K562 (cell line): Measurements from ENCODE around the gene RASSF7. TPM values are rescaled to one million over a fixed set of nuclear protein-coding genes. Genes with fewer than 3 reads are reported as not detected.
A peak's percentile ranks its signal among the peaks of the same experiment; 100 is the strongest.

Source experiments
- ATAC-seq: fragments of 200-7000 bp; cut with Tn5 transposase; 3 replicates; pipeline ENCODE4 v1.9.1; 2020; ENCODE audit warnings: moderate library complexity
- BruUV-seq: library from RNA; stranded (reverse); fragments of 400-500 nt; replicated peaks from 2 replicates; lab custom pipeline; 2021; lab: Mats Ljungman, UMichigan
- CTCF ChIA-PET: fragments of 300-600 bp; formaldehyde crosslinking; extraction: SDS; loops from one replicate; lab custom pipeline; 2021; ENCODE audit warnings: low intra/inter-chr PET ratio; lab: Yijun Ruan, JAX
- POLR2A ChIA-PET: fragments of 300-600, 350-650 bp; sonication (Branson Sonifier 250); formaldehyde crosslinking; extraction: SDS; loops from one replicate; lab custom pipeline; 2021; ENCODE audit warnings: antibody characterized with exemption, inconsistent platforms; lab: Yijun Ruan, JAX
- DNase-seq, 4 experiments: peaks; one replicate each; pipeline versions ENCODE4 v3.0.0 to v3.0.0-alpha.2; 2011 to 2018; ENCODE audit warnings: low spot score in 3 of 4, mixed read lengths in 3 of 4; ENCODE audit errors: extremely low read depth in 1 of 4
- FAIRE-seq: peaks from 2 replicates; lab custom pipeline; 2011; peaks lifted over from hg19 to GRCh38; lab: Jason Lieb, UNC
- H2AFZ ChIP-seq: 2 replicates; pipeline ENCODE4 v1.6.0; 2011; ENCODE audit warnings: low read depth, low read length, control low read depth, inconsistent platforms
- H3K27ac ChIP-seq: fragments of 200-600 bp; 3 replicates; pipeline ENCODE4 v1.8.0; 2011; ENCODE audit warnings: low read depth, mild to moderate bottlenecking, control low read depth, inconsistent platforms, low read length, moderate library complexity, mixed read lengths; ENCODE audit errors: extremely low read depth
- H3K27me3 ChIP-seq, 2 experiments: fragments of 300-600 bp in 1 of 2; 2 replicates in 1 of 2; 3 replicates in 1 of 2; pipeline versions ENCODE4 v1.6.0 to v1.8.0; 2011; ENCODE audit warnings: inconsistent platforms in 2 of 2, low read length in 2 of 2, mild to moderate bottlenecking in 1 of 2, mixed read lengths in 1 of 2, moderate library complexity in 1 of 2; ENCODE audit not compliant: control insufficient read depth in 2 of 2, insufficient read depth in 2 of 2
- H3K36me3 ChIP-seq: fragments of 300-600 bp; 3 replicates; pipeline ENCODE4 v1.8.0; 2011; ENCODE audit warnings: mild to moderate bottlenecking, low read length, inconsistent platforms; ENCODE audit not compliant: control insufficient read depth, insufficient read depth
- H3K4me1 ChIP-seq, 2 experiments: fragments of 200-600 bp in 1 of 2; replicated peaks in 1 of 2; 2 replicates in 1 of 2; 3 replicates in 1 of 2; pipeline versions ENCODE4 v1.5.1 to v1.8.0; 2011; ENCODE audit warnings: inconsistent platforms in 2 of 2, low read length in 2 of 2, mild to moderate bottlenecking in 1 of 2, mixed read lengths in 1 of 2, moderate library complexity in 1 of 2; ENCODE audit not compliant: control insufficient read depth in 2 of 2, insufficient read depth in 2 of 2
- H3K4me2 ChIP-seq: 2 replicates; pipeline ENCODE4 v1.6.1; 2011; ENCODE audit warnings: low read length, control low read depth, inconsistent platforms, mixed read lengths; ENCODE audit not compliant: insufficient read depth
- H3K4me3 ChIP-seq: fragments of 200-600 bp; sonication (generic), shearing (Covaris generic); 2 replicates; pipeline ENCODE4 v1.5.1; 2016; ENCODE audit warnings: control low read depth, inconsistent platforms
- H3K79me2 ChIP-seq: fragments of 200-600 bp; 3 replicates; pipeline ENCODE4 v1.8.0; 2011; ENCODE audit warnings: low read length, inconsistent platforms; ENCODE audit not compliant: control insufficient read depth, insufficient read depth
- H3K9ac ChIP-seq, 2 experiments: 2 replicates each; pipeline versions ENCODE4 v1.6.0 to v1.6.1; 2011; ENCODE audit warnings: low read depth in 2 of 2, low read length in 2 of 2, control low read depth in 1 of 2, inconsistent platforms in 1 of 2, mild to moderate bottlenecking in 1 of 2, mixed read lengths in 1 of 2; ENCODE audit not compliant: insufficient read depth in 1 of 2
- H3K9me1 ChIP-seq: one replicate; pipeline ENCODE4 v1.6.0; 2011; ENCODE audit warnings: inconsistent platforms, mild to moderate bottlenecking, low read length, moderate library complexity; ENCODE audit not compliant: control insufficient read depth, insufficient read depth
- H3K9me3 ChIP-seq: replicated peaks from 2 replicates; pipeline ENCODE4 v1.5.1; 2011; ENCODE audit warnings: low read depth, low read length, inconsistent platforms; ENCODE audit not compliant: control insufficient read depth, insufficient read depth
- H4K20me1 ChIP-seq: replicated peaks from 2 replicates; pipeline ENCODE4 v1.6.1; 2011; ENCODE audit warnings: low read length, inconsistent platforms, mixed read lengths; ENCODE audit not compliant: control insufficient read depth, insufficient read depth
- BHLHE40 ChIP-seq: IDR thresholded peaks from 2 replicates; pipeline ENCODE4 v1.6.1; 2011; ENCODE audit warnings: low read length, improper control_type of control experiment
- CBX1 ChIP-seq: sonication (generic); IDR thresholded peaks from 2 replicates; pipeline ENCODE4 v1.6.1; 2016; ENCODE audit warnings: antibody characterized with exemption, low read depth, mild to moderate bottlenecking
- PHB ChIP-seq: fragments of 250-450 bp; sonication (Bioruptor Pico); IDR thresholded peaks from 2 replicates; pipeline ENCODE4 v1.5.0; 2021
- POLR2G ChIP-seq: fragments of 200-400 bp; formaldehyde crosslinking; IDR thresholded peaks from 2 replicates; pipeline ENCODE4 v1.6.1; 2017; ENCODE audit warnings: low read depth, mild to moderate bottlenecking, antibody characterized with exemption, low read length, moderate library complexity
- WGBS: fragments of 100-300 bp; shearing (Covaris generic); methylation state at CpG from one replicate; pipeline ENCODE4 v1.1.6; 2016; ENCODE audit warnings: low coverage, mixed read lengths; ENCODE audit not compliant: insufficient coverage; ENCODE audit errors: missing lambda C conversion rate; 5-methylcytosine and 5-hydroxymethylcytosine counted together
- in situ Hi-C: fragments of 300-500 bp; cut with MboI; formaldehyde crosslinking; loops from 4 replicates; pipeline ENCODE4 v1.15.0; 2018; ENCODE audit warnings: inconsistent platforms, mixed read lengths
- intact Hi-C: fragments of 100-400 bp; cut with micrococcal nuclease; formaldehyde crosslinking; loops from 2 replicates; pipeline ENCODE4 v1.14.2; 2022
- polyA plus RNA-seq, 8 experiments: library from polyadenylated mRNA; depleted of rRNA in 4 of 8; stranded (reverse) in 5 of 8; unstranded in 3 of 8; fragments of >200 nt; fragmentation: Nextera tagmentation in 2 of 8; fragmentation: Illumina TruSeq in 1 of 8; extraction: Ambion mirVana in 2 of 8; extraction: Trizol in 1 of 8; gene quantifications; 2 replicates each; pipeline versions ENCODE4 v1.2.1 to v1.2.3, GENCODE V29; 2011 to 2014; ENCODE audit warnings: inconsistent platforms in 1 of 8, missing spikeins in 1 of 8
- total RNA-seq, 7 experiments: library from RNA; depleted of rRNA in 6 of 7; stranded (reverse); fragments of >200 nt in 6 of 7; fragmentation: Illumina TruSeq in 2 of 7; extraction: Trizol in 2 of 7; gene quantifications; 2 replicates each; pipeline versions ENCODE4 v1.2.1 to v1.2.3, GENCODE V29; 2011 to 2021; ENCODE audit warnings: low replicate concordance in 1 of 7
- TF ChIP-seq, protein P1 (sequence below), 3 experiments: fragments of 200-800 bp in 1 of 3; fragments of 250-450 bp in 1 of 3; fragments of 450-650 bp in 1 of 3; sonication (Bioruptor Pico) in 1 of 3; sonication (Bioruptor generic) in 1 of 3; formaldehyde crosslinking in 1 of 3; IDR thresholded peaks; 2 replicates each; pipeline versions ENCODE4 v1.6.1 to v1.8.0; 2016 to 2022; ENCODE audit warnings: mild to moderate bottlenecking in 2 of 3, missing genetic modification characterization in 2 of 3, missing compliant biosample characterization in 1 of 3, moderate library complexity in 1 of 3

The RASSF7 gene
- total and polyA plus RNA-seq, 9 of the 15 experiments (the other 6 are each of a cell fraction or from before 2014, with no cell fraction given) = 0.41 to 45.2 (median 18.6) TPM

DNA sequence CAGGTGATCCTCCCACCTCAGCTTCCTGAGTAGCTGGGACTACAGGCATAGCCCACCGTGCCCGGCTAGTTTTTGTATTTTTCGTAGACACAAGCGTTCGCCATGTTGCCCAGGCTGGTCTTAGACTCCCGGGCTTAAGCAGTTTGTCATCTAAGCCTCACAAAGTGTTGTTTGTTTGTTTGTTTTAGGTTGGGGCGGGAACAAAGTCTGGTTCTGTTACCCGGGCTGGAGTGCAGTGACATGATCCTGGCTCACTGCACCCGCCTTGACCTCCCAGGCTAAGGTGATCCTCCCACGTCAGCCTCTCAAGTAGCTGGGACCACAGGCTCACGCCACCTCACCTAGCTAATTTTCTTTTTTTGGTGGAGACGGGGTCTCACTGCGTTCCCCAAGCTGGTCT lies 42.4 kb downstream of the RASSF7 start (continued):
- TF ChIP-seq, protein P1, sequence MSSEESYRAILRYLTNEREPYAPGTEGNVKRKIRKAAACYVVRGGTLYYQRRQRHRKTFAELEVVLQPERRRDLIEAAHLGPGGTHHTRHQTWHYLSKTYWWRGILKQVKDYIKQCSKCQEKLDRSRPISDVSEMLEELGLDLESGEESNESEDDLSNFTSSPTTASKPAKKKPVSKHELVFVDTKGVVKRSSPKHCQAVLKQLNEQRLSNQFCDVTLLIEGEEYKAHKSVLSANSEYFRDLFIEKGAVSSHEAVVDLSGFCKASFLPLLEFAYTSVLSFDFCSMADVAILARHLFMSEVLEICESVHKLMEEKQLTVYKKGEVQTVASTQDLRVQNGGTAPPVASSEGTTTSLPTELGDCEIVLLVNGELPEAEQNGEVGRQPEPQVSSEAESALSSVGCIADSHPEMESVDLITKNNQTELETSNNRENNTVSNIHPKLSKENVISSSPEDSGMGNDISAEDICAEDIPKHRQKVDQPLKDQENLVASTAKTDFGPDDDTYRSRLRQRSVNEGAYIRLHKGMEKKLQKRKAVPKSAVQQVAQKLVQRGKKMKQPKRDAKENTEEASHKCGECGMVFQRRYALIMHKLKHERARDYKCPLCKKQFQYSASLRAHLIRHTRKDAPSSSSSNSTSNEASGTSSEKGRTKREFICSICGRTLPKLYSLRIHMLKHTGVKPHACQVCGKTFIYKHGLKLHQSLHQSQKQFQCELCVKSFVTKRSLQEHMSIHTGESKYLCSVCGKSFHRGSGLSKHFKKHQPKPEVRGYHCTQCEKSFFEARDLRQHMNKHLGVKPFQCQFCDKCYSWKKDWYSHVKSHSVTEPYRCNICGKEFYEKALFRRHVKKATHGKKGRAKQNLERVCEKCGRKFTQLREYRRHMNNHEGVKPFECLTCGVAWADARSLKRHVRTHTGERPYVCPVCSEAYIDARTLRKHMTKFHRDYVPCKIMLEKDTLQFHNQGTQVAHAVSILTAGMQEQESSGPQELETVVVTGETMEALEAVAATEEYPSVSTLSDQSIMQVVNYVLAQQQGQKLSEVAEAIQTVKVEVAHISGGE (CRISPR knock-in tag; IDR thresholded peaks at IDR 0.05) = no peak
- no peak for TF ChIP-seq BHLHE40
- no peak for TF ChIP-seq PHB (CRISPR knock-in tag)

DNA sequence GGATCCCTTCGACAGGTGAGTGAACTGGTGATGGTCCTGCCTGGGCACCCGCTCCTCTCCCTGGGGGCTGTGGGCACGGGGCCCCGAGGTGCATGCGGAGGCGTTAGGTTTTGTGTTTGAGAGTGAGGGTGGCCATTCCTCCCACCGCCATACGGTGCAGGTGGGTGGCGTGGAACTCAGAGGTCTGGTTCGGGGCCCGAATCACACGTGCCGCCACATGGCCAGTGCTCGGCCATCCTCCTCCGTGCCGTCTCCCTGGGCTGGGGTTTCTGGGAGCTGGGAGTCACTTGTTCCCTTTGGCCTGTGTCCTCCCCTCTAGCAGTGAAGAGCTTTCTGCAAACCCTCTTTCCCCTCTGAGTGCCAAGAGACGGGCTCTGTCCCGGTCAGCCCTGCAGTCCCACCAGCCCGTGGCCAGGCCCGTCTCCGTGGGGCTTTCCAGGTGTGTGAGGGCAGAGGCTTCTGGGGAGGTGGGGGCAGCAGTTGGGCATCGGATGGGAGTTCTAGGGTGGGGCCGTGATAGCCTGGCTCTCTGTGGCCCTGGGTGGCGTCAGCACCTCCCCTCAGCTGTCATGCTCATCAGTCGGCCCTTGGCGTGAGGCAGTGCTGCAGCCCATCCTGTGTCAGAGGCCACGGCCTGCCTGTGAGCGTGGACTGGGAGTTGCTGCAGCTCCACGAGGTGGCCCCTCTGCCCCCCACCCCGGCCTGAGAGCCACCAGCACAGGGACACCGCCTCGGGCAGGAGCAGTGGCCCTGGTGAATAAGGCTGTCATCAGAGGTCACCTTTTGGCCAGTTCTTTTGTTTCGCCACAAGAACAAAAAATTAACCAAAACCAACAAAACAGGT lies 44.7 kb downstream of the RASSF7 start:
- 98% methylated on average over 24 of the region's 33 CpGs for WGBS
- peaks cover 95% of the 10 kb centered on the region for H3K36me3 ChIP-seq
- no TSS peak for BruUV-seq

More for the DNA sequence above, 44.7 kb downstream of the RASSF7 start:
- Histone ChIP-seq H3K79me2 (no peaks in the 10 kb centered on the region), H3K4me2 (no peak overlapping the region), H2AFZ (no peak overlapping the region), H3K27ac (no peak overlapping the region), H3K9me3 (no peaks in the 10 kb centered on the region), H3K4me1 (peaks cover 0 to 22% of the 10 kb centered on the region in 2 experiments; a peak in 1 of 5 replicates), H3K27me3 (no peaks in the 10 kb centered on the region), H3K9me1 (no peaks in the 10 kb centered on the region), H3K9ac (no peak overlapping the region), H3K4me3 (no peak overlapping the region), H4K20me1 (0 out of 2 replicates have a peak, but pooled peaks cover 4% of the 10 kb centered on the region)
- intact Hi-C loops = no loop called here
- DNase-seq = no peak
- POLR2A ChIA-PET = interaction anchor here (0.6 kb wide), 2 partner anchors 27 to 397 kb away, joined by 3 read pairs; no protein-coding TSS in a partner anchor
- in situ Hi-C loops = no loop called here
- TF ChIP-seq POLR2G (0 out of 2 replicates have a peak, but pooled peaks have one; percentile 23), CBX1 (no peak)
- no peak for ATAC-seq
- no peak for FAIRE-seq
- CTCF ChIA-PET = no interaction called here
